Vagina (tissue), 2 donors: ENCODE measurements around the gene PICALM.

Experiments used
- POLR2A ChIP-seq, 2 donors: fragments of 450-650 bp; IDR thresholded peaks; one replicate each; pipeline ENCODE4 v1.6.1; 2017; ENCODE audit warnings: antibody characterized with exemption in 2 of 2, mild to moderate bottlenecking in 2 of 2, moderate library complexity in 2 of 2
- TF ChIP-seq, protein P1 (sequence below), 3 experiments: fragments of 450-650 bp in 2 of 3; fragments of 200-600 bp in 1 of 3; sonication (generic) in 1 of 3; IDR thresholded peaks; one replicate each; pipeline ENCODE4 v1.5.1; 2017 to 2019; ENCODE audit warnings: antibody characterized with exemption in 3 of 3, mild to moderate bottlenecking in 2 of 3, moderate library complexity in 2 of 3

DNA sequence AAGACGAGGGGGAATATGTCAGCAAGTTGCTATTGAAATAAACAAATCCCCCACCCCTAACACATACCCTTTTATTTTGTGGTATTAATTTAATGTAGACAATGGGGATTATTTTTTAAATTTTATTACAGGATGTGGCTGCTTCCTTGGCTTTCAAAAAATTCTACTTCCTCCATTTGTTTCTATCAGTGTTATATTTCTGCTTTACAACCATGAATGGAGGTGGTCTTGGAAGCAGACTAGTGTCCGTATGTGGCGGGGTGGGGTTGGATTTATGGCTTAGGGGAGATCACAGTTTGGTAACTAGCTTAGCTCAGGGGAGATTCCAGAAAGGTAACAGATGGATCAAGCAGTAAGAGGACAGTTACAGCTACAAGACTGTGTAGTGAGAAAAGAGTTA is 39.3 kb upstream of the PICALM start:
- TF ChIP-seq, protein P1, sequence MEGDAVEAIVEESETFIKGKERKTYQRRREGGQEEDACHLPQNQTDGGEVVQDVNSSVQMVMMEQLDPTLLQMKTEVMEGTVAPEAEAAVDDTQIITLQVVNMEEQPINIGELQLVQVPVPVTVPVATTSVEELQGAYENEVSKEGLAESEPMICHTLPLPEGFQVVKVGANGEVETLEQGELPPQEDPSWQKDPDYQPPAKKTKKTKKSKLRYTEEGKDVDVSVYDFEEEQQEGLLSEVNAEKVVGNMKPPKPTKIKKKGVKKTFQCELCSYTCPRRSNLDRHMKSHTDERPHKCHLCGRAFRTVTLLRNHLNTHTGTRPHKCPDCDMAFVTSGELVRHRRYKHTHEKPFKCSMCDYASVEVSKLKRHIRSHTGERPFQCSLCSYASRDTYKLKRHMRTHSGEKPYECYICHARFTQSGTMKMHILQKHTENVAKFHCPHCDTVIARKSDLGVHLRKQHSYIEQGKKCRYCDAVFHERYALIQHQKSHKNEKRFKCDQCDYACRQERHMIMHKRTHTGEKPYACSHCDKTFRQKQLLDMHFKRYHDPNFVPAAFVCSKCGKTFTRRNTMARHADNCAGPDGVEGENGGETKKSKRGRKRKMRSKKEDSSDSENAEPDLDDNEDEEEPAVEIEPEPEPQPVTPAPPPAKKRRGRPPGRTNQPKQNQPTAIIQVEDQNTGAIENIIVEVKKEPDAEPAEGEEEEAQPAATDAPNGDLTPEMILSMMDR (IDR thresholded peaks at IDR 0.05): no peak
- TF ChIP-seq POLR2A (IDR thresholded peaks at IDR 0.05): no peak
